Putamen (tissue), 1 donor: ENCODE data around the gene SLC35A5.
A peak's percentile ranks its signal among the peaks of the same experiment; 100 is the strongest.
"Not testable (repeated sequence)": the region's sequence is repeated elsewhere in the genome, so short reads cannot be mapped to it uniquely, and the experiment has no call there.

Experiments
- DNase-seq: peaks from one replicate; pipeline ENCODE4 v3.0.0-alpha.2; 2016; ENCODE audit warnings: low spot score

Gene SLC35A5

GRCh38 chr3:112561734-112562529, at the start of gene SLC35A5, which contains the start of gene ATG3:
Gene SLC35A5, plus strand, starts transcription at chr3:112562045. Its CDS starts 1,359 bp downstream, at chr3:112563404.
Gene ATG3, minus strand, starts transcription at chr3:112561962. Its CDS starts 434 bp downstream, at chr3:112561528.
- peak; percentile 98 for DNase-seq

- no peak for DNase-seq
Measured at GRCh38 chr3:112512320-112512719, 49.5 kb upstream of the SLC35A5 start.

GRCh38 chr3:112514527-112515128, 47.2 kb upstream of the SLC35A5 start:
- no peak for DNase-seq

- not testable (repeated sequence) for DNase-seq
Measured at GRCh38 chr3:112518970-112519369, 42.9 kb upstream of the SLC35A5 start.

- DNase-seq, result peak; percentile 65
Measured at GRCh38 chr3:112519424-112520001, 42.3 kb upstream of the SLC35A5 start.

- DNase-seq, result not testable (repeated sequence)
Measured at GRCh38 chr3:112524127-112524526, 37.7 kb upstream of the SLC35A5 start.

GRCh38 chr3:112530573-112530972, 31.3 kb upstream of the SLC35A5 start:
- no peak for DNase-seq

GRCh38 chr3:112531358-112531781, 30.5 kb upstream of the SLC35A5 start:
- DNase-seq, result no peak

GRCh38 chr3:112539825-112540650, 21.8 kb upstream of the SLC35A5 start:
- no peak for DNase-seq

GRCh38 chr3:112546216-112546759, 15.6 kb upstream of the SLC35A5 start:
- DNase-seq, result no peak

GRCh38 chr3:112550859-112551258, 11.0 kb upstream of the SLC35A5 start:
- no peak for DNase-seq

- DNase-seq, result no peak
Measured at GRCh38 chr3:112555535-112556170, 6.2 kb upstream of the SLC35A5 start.

- DNase-seq, result no peak
Measured at GRCh38 chr3:112557976-112558375, 3.9 kb upstream of the SLC35A5 start.

GRCh38 chr3:112560307-112560706, 1.5 kb upstream of the SLC35A5 start:
- no peak for DNase-seq

GRCh38 chr3:112560721-112561483, 943 bp upstream of the SLC35A5 start:
- DNase-seq, result peak; percentile 72

GRCh38 chr3:112561484-112561733, 436 bp upstream of the SLC35A5 start:
- no peak for DNase-seq

GRCh38 chr3:112564247-112564939, 2.5 kb downstream of the SLC35A5 start:
- DNase-seq, result not testable (repeated sequence)

- DNase-seq, result no peak
Measured at GRCh38 chr3:112564940-112565305, 3.1 kb downstream of the SLC35A5 start.

GRCh38 chr3:112568642-112569041, 6.8 kb downstream of the SLC35A5 start:
- DNase-seq, result no peak

GRCh38 chr3:112569265-112569664, 7.4 kb downstream of the SLC35A5 start:
- DNase-seq, result no peak
